ENCODE measurements around the gene JAGN1. TPM values are rescaled to one million over a fixed set of nuclear protein-coding genes. Genes with fewer than 3 reads are reported as not detected.
"Not testable (repeated sequence)": the region's sequence is repeated elsewhere in the genome, so short reads cannot be mapped to it uniquely, and the experiment has no call there.

The JAGN1 gene
- total and polyA plus RNA-seq, 4 donors, result 20.7 to 43.7 (median 34.9) TPM

DNA sequence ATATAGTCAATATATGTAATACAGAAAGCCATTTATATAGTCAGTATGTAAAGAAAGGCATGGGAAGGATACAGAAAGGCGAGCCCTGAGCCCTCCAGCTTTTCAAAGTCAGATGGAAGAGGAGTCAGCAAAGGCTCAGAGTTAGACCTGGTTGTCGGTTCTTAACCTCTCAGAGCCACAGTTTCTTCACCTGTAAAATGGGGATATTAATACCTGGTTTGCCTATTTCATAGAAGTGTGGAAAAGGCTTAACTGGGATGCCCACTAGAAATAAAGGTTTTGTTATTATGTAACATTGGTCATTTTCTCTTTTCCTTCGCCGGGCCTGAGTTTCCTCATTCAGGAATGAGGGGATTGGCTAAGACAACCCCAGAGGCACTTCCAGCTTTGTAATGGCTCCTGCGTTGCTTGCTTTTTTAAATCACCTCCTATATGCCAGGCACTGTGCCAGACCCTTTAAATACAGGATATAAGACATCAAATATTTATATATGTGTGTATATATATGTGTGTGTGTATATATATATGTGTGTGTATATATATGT is 45.6 kb downstream of the JAGN1 start:
- peaks cover 0 to 17% (median 2%) of the 10 kb centered on the region in 5 donors for H3K4me1 ChIP-seq (ENCODE audit: control insufficient read depth in 5 of 5, insufficient read depth in 5 of 5, low read length in 5 of 5)
- TF ChIP-seq, protein P1, sequence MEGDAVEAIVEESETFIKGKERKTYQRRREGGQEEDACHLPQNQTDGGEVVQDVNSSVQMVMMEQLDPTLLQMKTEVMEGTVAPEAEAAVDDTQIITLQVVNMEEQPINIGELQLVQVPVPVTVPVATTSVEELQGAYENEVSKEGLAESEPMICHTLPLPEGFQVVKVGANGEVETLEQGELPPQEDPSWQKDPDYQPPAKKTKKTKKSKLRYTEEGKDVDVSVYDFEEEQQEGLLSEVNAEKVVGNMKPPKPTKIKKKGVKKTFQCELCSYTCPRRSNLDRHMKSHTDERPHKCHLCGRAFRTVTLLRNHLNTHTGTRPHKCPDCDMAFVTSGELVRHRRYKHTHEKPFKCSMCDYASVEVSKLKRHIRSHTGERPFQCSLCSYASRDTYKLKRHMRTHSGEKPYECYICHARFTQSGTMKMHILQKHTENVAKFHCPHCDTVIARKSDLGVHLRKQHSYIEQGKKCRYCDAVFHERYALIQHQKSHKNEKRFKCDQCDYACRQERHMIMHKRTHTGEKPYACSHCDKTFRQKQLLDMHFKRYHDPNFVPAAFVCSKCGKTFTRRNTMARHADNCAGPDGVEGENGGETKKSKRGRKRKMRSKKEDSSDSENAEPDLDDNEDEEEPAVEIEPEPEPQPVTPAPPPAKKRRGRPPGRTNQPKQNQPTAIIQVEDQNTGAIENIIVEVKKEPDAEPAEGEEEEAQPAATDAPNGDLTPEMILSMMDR (IDR thresholded peaks at IDR 0.05; ENCODE audit: control extremely low read depth, extremely low read depth), result no peak
- no peaks in the 10 kb centered on the region for H3K9me3 ChIP-seq (ENCODE audit: control insufficient read depth in 4 of 4, insufficient read depth in 3 of 4, low read length in 3 of 4)
- no peak overlapping the region for H3K9ac ChIP-seq (ENCODE audit: insufficient read depth in 1 of 2, low read length in 2 of 2)
- ATAC-seq (ENCODE audit: insufficient read depth, low FRiP score), result no peak
- WGBS, 2 donors, result 59 to 86% methylated on average over 5 of the region's 5 CpGs
- H3K27ac ChIP-seq (ENCODE audit: low read depth in 1 of 2, low read length in 1 of 2), result no peak overlapping the region
- peaks cover 0 to 24% (median 7%) of the 10 kb centered on the region in 4 donors for H3K36me3 ChIP-seq (ENCODE audit: control insufficient read depth in 4 of 4, insufficient read depth in 4 of 4, low read length in 4 of 4)
- no peak overlapping the region for H3K4me3 ChIP-seq
- DNase-seq, result no peak
- no peaks in the 10 kb centered on the region for H3K27me3 ChIP-seq (ENCODE audit: control insufficient read depth in 3 of 3, insufficient read depth in 3 of 3, low read length in 2 of 3)

DNA sequence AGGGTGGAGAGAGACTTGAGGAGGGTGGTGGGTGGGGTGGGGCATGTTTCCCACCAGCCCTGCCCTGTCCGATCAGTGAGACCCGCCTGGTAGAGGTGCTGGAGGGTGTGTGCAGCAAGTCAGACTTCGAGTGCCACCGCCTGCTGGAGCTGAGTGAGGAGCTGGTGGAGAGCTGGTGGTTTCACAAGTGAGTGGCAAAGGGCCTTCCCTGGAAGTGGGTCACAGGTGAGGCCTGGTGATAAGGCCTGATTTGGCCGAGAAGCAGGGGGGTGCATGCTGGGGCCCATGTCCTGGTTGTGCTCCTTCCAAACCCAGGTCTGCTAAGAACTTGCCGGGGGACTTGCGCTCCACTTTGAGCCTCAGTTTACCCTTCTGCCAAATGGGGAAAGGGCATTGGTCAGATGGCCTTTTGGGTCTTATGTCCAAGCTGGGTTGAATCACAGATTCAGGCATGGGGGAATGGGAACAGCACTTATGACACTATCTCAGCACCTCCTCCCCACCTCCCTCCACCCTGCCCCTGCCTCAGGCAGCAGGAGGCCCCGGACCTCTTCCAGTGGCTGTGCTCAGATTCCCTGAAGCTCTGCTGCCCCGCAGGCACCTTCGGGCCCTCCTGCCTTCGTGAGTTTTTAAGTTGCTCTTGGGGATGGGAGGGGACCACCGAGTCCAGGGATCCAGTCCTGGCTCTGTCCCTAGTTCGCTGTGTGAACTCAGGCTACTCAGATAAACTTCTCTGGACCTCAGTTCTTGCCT is 47.3 kb downstream of the JAGN1 start:
- no peak for ATAC-seq (ENCODE audit: insufficient read depth, low FRiP score)

DNA sequence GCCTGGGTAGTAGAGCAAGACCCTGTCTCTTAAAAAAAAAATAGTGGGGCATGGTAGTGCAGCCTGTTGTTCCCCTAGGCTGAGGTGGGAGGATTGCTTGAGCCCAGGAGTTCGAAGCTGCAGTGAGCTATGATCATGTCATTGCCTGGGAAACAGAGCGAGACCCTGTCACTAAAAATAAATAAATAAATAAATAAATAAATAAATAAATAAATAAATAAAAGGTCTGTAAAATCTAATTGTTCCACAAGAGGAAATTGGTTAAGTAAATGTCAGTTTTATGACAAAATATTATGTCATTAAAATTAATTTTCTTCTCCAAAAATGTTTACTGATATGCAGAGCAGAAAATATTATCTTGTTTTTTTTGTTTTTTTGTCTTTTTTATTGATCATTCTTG is 48.6 kb downstream of the JAGN1 start:
- no peak overlapping the region for H3K9ac ChIP-seq (ENCODE audit: insufficient read depth in 1 of 2, low read length in 2 of 2)
- H3K4me1 ChIP-seq (ENCODE audit: control insufficient read depth in 5 of 5, insufficient read depth in 5 of 5, low read length in 5 of 5), result peaks cover 0 to 9% (median 2%) of the 10 kb centered on the region in 5 donors
- ATAC-seq (ENCODE audit: insufficient read depth, low FRiP score), result no peak
- no peaks in the 10 kb centered on the region for H3K9me3 ChIP-seq (ENCODE audit: control insufficient read depth in 4 of 4, insufficient read depth in 3 of 4, low read length in 3 of 4)
- no peaks in the 10 kb centered on the region for H3K27me3 ChIP-seq (ENCODE audit: control insufficient read depth in 3 of 3, insufficient read depth in 3 of 3, low read length in 2 of 3)
- no peak for DNase-seq
- 99 to 100% methylated on average over 2 of the region's 2 CpGs for WGBS, 2 donors
- H3K4me3 ChIP-seq, result no peak overlapping the region
- no peak overlapping the region for H3K27ac ChIP-seq (ENCODE audit: low read depth in 1 of 2, low read length in 1 of 2)
- TF ChIP-seq, protein P1 (IDR thresholded peaks at IDR 0.05; ENCODE audit: control extremely low read depth, extremely low read depth), result no peak
- H3K36me3 ChIP-seq (ENCODE audit: control insufficient read depth in 4 of 4, insufficient read depth in 4 of 4, low read length in 4 of 4), result peaks cover 0 to 24% (median 13%) of the 10 kb centered on the region in 4 donors

More for the DNA sequence above, 47.3 kb downstream of the JAGN1 start:
- H3K4me1 ChIP-seq (ENCODE audit: control insufficient read depth in 5 of 5, insufficient read depth in 5 of 5, low read length in 5 of 5), result peaks cover 0 to 14% (median 2%) of the 10 kb centered on the region in 5 donors
- H3K36me3 ChIP-seq (ENCODE audit: control insufficient read depth in 4 of 4, insufficient read depth in 4 of 4, low read length in 4 of 4), result peaks cover 0 to 24% (median 10%) of the 10 kb centered on the region in 4 donors
- 96% methylated on average over 12 to 13 of the region's 13 CpGs for WGBS, 2 donors
- H3K27me3 ChIP-seq (ENCODE audit: control insufficient read depth in 3 of 3, insufficient read depth in 3 of 3, low read length in 2 of 3), result no peaks in the 10 kb centered on the region
- H3K9me3 ChIP-seq (ENCODE audit: control insufficient read depth in 4 of 4, insufficient read depth in 3 of 4, low read length in 3 of 4), result no peaks in the 10 kb centered on the region
- H3K4me3 ChIP-seq, result no peak overlapping the region
- H3K27ac ChIP-seq (ENCODE audit: low read depth in 1 of 2, low read length in 1 of 2), result no peak overlapping the region
- no peak for DNase-seq
- no peak overlapping the region for H3K9ac ChIP-seq (ENCODE audit: insufficient read depth in 1 of 2, low read length in 2 of 2)
- TF ChIP-seq, protein P1 (IDR thresholded peaks at IDR 0.05; ENCODE audit: control extremely low read depth, extremely low read depth), result no peak

DNA sequence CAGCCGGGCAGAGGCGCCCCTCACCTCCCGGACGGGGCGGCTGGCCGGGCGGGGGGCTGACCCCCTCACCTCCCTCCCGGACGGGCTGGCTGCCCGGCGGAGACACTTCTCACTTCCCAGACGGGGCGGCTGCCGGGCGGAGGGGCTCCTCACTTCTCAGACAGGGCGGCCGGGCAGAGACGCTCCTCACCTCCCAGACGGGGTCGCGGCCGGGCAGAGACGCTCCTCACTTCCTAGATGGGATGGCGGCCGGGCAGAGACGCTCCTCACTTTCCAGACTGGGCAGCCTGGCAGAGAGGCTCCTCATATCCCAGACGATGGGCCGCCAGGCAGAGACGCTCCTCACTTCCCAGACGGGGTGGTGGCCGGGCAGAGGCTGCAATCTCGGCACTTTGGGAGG is 49.5 kb downstream of the JAGN1 start:
- peaks cover 0 to 28% (median 14%) of the 10 kb centered on the region in 4 donors for H3K36me3 ChIP-seq (ENCODE audit: control insufficient read depth in 4 of 4, insufficient read depth in 4 of 4, low read length in 4 of 4)
- not testable (repeated sequence) for H3K9me3 ChIP-seq (ENCODE audit: control insufficient read depth in 4 of 4, insufficient read depth in 3 of 4, low read length in 3 of 4); H3K27me3 ChIP-seq (ENCODE audit: control insufficient read depth in 3 of 3, insufficient read depth in 3 of 3, low read length in 2 of 3); ATAC-seq (ENCODE audit: insufficient read depth, low FRiP score); H3K4me3 ChIP-seq; H3K9ac ChIP-seq (ENCODE audit: insufficient read depth in 1 of 2, low read length in 2 of 2); H3K27ac ChIP-seq (ENCODE audit: low read depth in 1 of 2, low read length in 1 of 2); H3K4me1 ChIP-seq (ENCODE audit: control insufficient read depth in 5 of 5, insufficient read depth in 5 of 5, low read length in 5 of 5); DNase-seq
- 93 to 96% methylated on average over 23 to 32 of the region's 32 CpGs for WGBS, 2 donors

Data from lung (tissue), 12 donors.